KMS-11 (cell line): ENCODE measurements around the gene TDRD9.
A peak's percentile ranks its signal among the peaks of the same experiment; 100 is the strongest.
"Not testable (repeated sequence)": the region's sequence is repeated elsewhere in the genome, so short reads cannot be mapped to it uniquely, and the experiment has no call there.

Experiments used
- H2AFZ ChIP-seq: fragments of 200-600 bp; sonication (generic); 2 replicates; pipeline ENCODE4 v1.6.1; 2016; ENCODE audit warnings: antibody characterized with exemption, mixed run types, low read depth
- H3K27ac ChIP-seq: fragments of 200-600 bp; sonication (generic); 2 replicates; pipeline ENCODE4 v1.6.1; 2016; ENCODE audit warnings: mild to moderate bottlenecking, mixed run types
- H3K27me3 ChIP-seq: fragments of 200-600 bp; sonication (generic); 2 replicates; pipeline ENCODE4 v1.6.1; 2017; ENCODE audit warnings: mild to moderate bottlenecking, low read depth, mixed run types, moderate library complexity; ENCODE audit not compliant: insufficient read depth
- H3K36me3 ChIP-seq: fragments of 200-600 bp; sonication (generic); 2 replicates; pipeline ENCODE4 v1.6.1; 2017; ENCODE audit warnings: mild to moderate bottlenecking, mixed run types; ENCODE audit not compliant: insufficient read depth
- H3K4me1 ChIP-seq: fragments of 200-600 bp; sonication (generic); 2 replicates; pipeline ENCODE4 v1.6.1; 2016; ENCODE audit warnings: mild to moderate bottlenecking, low read depth, mixed run types; ENCODE audit not compliant: poor library complexity, severe bottlenecking
- H3K4me2 ChIP-seq: fragments of 200-600 bp; sonication (generic); 2 replicates; pipeline ENCODE4 v1.7.0; 2016; ENCODE audit warnings: mild to moderate bottlenecking, mixed run types
- H3K4me3 ChIP-seq: fragments of 200-600 bp; sonication (generic); IDR thresholded peaks from 2 replicates; pipeline ENCODE4 v1.6.1; 2017; ENCODE audit warnings: low read depth, low read length, mixed read lengths; ENCODE audit not compliant: insufficient read depth
- H3K79me2 ChIP-seq: fragments of 200-600 bp; sonication (generic); 2 replicates; pipeline ENCODE4 v1.6.1; 2016; ENCODE audit warnings: low read depth, mixed run types; ENCODE audit not compliant: insufficient read depth
- H3K9ac ChIP-seq: fragments of 200-600 bp; sonication (generic); 2 replicates; pipeline ENCODE4 v1.6.1; 2016; ENCODE audit warnings: mild to moderate bottlenecking, mixed run types
- H4K20me1 ChIP-seq: fragments of 200-600 bp; sonication (generic); 2 replicates; pipeline ENCODE4 v1.6.1; 2016; ENCODE audit warnings: mild to moderate bottlenecking, mixed run types; ENCODE audit not compliant: insufficient read depth
- TF ChIP-seq, protein P1 (sequence below): fragments of 200-600 bp; sonication (generic); conservative IDR thresholded peaks from 2 replicates; pipeline ENCODE4 v1.6.1; 2017; ENCODE audit warnings: low read depth, mild to moderate bottlenecking, antibody characterized with exemption, low read length, moderate library complexity, mixed read lengths

Gene TDRD9

DNA sequence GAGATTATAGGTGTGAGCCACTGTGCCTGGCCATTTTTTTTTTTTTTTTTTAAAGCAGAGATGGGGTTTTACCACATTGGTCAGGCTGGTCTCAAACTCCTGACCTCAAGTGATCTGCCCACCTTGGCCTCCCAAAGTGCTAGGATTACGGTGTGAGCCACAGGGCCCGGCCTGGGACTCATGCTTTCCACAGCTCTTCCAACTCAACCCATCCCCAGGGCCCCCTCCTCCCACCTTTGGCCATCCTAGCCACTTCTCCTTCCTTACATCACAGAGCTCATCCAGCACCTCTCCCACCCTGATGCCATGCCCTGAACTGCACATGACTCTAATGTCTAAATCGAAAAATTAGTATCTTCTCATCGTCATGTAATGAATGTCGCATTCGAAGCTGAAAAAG lies 12.6 kb upstream of the TDRD9 start:
- no peak overlapping the region for H3K4me2 ChIP-seq
- no peak overlapping the region for H3K9ac ChIP-seq
- H3K27me3 ChIP-seq, result no peaks in the 10 kb centered on the region
- H2AFZ ChIP-seq, result no peak overlapping the region
- H3K79me2 ChIP-seq, result peaks cover 8% of the 10 kb centered on the region; the same call in 1 of the 2 replicates
- H3K27ac ChIP-seq, result no peak overlapping the region
- no peaks in the 10 kb centered on the region for H4K20me1 ChIP-seq
- H3K4me3 ChIP-seq, result no peak overlapping the region
- no peaks in the 10 kb centered on the region for H3K4me1 ChIP-seq
- TF ChIP-seq, protein P1, sequence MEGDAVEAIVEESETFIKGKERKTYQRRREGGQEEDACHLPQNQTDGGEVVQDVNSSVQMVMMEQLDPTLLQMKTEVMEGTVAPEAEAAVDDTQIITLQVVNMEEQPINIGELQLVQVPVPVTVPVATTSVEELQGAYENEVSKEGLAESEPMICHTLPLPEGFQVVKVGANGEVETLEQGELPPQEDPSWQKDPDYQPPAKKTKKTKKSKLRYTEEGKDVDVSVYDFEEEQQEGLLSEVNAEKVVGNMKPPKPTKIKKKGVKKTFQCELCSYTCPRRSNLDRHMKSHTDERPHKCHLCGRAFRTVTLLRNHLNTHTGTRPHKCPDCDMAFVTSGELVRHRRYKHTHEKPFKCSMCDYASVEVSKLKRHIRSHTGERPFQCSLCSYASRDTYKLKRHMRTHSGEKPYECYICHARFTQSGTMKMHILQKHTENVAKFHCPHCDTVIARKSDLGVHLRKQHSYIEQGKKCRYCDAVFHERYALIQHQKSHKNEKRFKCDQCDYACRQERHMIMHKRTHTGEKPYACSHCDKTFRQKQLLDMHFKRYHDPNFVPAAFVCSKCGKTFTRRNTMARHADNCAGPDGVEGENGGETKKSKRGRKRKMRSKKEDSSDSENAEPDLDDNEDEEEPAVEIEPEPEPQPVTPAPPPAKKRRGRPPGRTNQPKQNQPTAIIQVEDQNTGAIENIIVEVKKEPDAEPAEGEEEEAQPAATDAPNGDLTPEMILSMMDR, result no peak
- no peaks in the 10 kb centered on the region for H3K36me3 ChIP-seq

- peaks cover 13% of the 10 kb centered on the region; the same call in 1 of the 2 replicates for H3K79me2 ChIP-seq
- H3K36me3 ChIP-seq, result no peaks in the 10 kb centered on the region
- H3K27me3 ChIP-seq, result no peaks in the 10 kb centered on the region
- no peak overlapping the region for H3K4me2 ChIP-seq
- no peak overlapping the region for H2AFZ ChIP-seq
- H4K20me1 ChIP-seq, result no peaks in the 10 kb centered on the region
- H3K27ac ChIP-seq, result no peak overlapping the region
- TF ChIP-seq, protein P1, result no peak
- H3K9ac ChIP-seq, result no peak overlapping the region
- H3K4me3 ChIP-seq, result no peak overlapping the region
- no peaks in the 10 kb centered on the region for H3K4me1 ChIP-seq
Observed at GRCh38 chr14:103916636-103917262, 11.5 kb upstream of the TDRD9 start.

GRCh38 chr14:103920981-103921854 lies 7.0 kb upstream of the TDRD9 start:
- Histone ChIP-seq H3K79me2 (peaks cover 13% of the 10 kb centered on the region; the same call in 1 of the 2 replicates), H3K4me2 (peak overlapping the region; percentile 82), H3K4me1 (no peaks in the 10 kb centered on the region), H3K4me3 (no peak overlapping the region), H2AFZ (peak overlapping the region; percentile 86), H3K27me3 (no peaks in the 10 kb centered on the region), H3K36me3 (no peaks in the 10 kb centered on the region), H3K9ac (peak overlapping the region; percentile 68; the same call in 1 of the 2 replicates), H3K27ac (peak overlapping the region; percentile 46; the same call in 1 of the 2 replicates), H4K20me1 (no peaks in the 10 kb centered on the region)
- TF ChIP-seq, protein P1, result peak; percentile 59

GRCh38 chr14:103921855-103922200 lies 6.4 kb upstream of the TDRD9 start:
- H3K4me3 ChIP-seq, H3K27ac ChIP-seq, H4K20me1 ChIP-seq, H3K27me3 ChIP-seq, H3K4me1 ChIP-seq, H3K36me3 ChIP-seq, H3K9ac ChIP-seq: not testable (repeated sequence)
- peaks cover 13% of the 10 kb centered on the region; the same call in 1 of the 2 replicates for H3K79me2 ChIP-seq
- peak overlapping the region; percentile 86 for H2AFZ ChIP-seq
- peak overlapping the region; percentile 59 for H3K4me2 ChIP-seq
